Colonic mucosa (tissue), 4 donors: ENCODE data around the gene KRTAP4-11. TPM values are rescaled to one million over a fixed set of nuclear protein-coding genes. Genes with fewer than 3 reads are reported as not detected.
"Not testable (repeated sequence)": the region's sequence is repeated elsewhere in the genome, so short reads cannot be mapped to it uniquely, and the experiment has no call there.

Experiments
- DNase-seq: peaks from one replicate; pipeline ENCODE4 v3.0.0-alpha.2; 2020
- H3K27ac ChIP-seq: fragments of 200-600 bp; one replicate; pipeline ENCODE4 v1.8.0; 2021
- H3K27me3 ChIP-seq: fragments of 200-600 bp; one replicate; pipeline ENCODE4 v1.8.0; 2021
- H3K36me3 ChIP-seq: fragments of 200-600 bp; one replicate; pipeline ENCODE4 v1.8.0; 2021
- H3K4me1 ChIP-seq: fragments of 200-600 bp; one replicate; pipeline ENCODE4 v1.8.0; 2021; ENCODE audit warnings: mild to moderate bottlenecking
- H3K4me3 ChIP-seq: fragments of 200-600 bp; one replicate; pipeline ENCODE4 v1.8.0; 2021
- H3K9ac ChIP-seq, 2 donors: one replicate each; pipeline ENCODE4 v1.7.0; 2013; ENCODE audit warnings: control low read depth in 2 of 2, low read depth in 2 of 2, low read length in 2 of 2
- H3K9me3 ChIP-seq: fragments of 200-600 bp; one replicate; pipeline ENCODE4 v1.8.0; 2021
- intact Hi-C: fragments of 100-400 bp; cut with DNase I; formaldehyde crosslinking; loops from one replicate; pipeline ENCODE4 v1.14.1; 2022
- total RNA-seq, 2 donors: library from RNA; stranded (reverse); fragmentation: NEBNext Ultra II Directional in 1 of 2; extraction: Animal tissue kit (Norgen Biotek cat#: 25700) in 1 of 2; gene quantifications; one replicate each; pipeline ENCODE4 v1.2.1, GENCODE V29; 2021
- TF ChIP-seq, protein P1 (sequence below): fragments of 200-600 bp; IDR thresholded peaks from one replicate; pipeline ENCODE4 v1.8.0; 2022; ENCODE audit warnings: antibody characterized with exemption, mild to moderate bottlenecking
- donor health status: healthy.
- donor health status: DM: no; HTN: no; CAD: no.
- donor health status: DM: no; HTN: no; CAD: no.

The KRTAP4-11 gene
- total RNA-seq, 2 donors from 2014 or later, result not detected

DNA sequence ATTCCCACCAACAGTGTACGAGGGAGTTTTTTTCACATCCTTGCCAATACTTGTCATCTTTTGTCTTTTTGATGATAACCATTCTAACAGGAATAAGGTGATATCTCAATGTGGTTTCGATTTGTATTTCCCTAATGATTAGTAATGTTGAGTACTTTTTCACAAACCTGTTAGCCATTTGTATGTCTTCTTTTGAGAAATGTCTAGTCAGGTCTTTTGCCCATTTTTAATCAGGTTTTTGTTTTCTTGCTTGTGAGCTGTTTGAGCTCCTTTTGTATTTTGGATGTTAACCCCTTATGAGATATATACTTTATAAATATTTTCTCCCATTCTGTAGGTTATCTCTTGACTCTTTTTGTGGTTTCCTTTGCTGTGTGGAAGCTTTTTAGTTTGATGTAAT, 33.4 kb upstream of the KRTAP4-11 start:
- DNase-seq, result no peak
- no peaks in the 10 kb centered on the region for H3K36me3 ChIP-seq
- H3K27me3 ChIP-seq, result no peaks in the 10 kb centered on the region
- H3K9ac ChIP-seq, result no peak overlapping the region
- intact Hi-C loops, result no loop called here
- H3K9me3 ChIP-seq, result no peaks in the 10 kb centered on the region
- TF ChIP-seq, protein P1, sequence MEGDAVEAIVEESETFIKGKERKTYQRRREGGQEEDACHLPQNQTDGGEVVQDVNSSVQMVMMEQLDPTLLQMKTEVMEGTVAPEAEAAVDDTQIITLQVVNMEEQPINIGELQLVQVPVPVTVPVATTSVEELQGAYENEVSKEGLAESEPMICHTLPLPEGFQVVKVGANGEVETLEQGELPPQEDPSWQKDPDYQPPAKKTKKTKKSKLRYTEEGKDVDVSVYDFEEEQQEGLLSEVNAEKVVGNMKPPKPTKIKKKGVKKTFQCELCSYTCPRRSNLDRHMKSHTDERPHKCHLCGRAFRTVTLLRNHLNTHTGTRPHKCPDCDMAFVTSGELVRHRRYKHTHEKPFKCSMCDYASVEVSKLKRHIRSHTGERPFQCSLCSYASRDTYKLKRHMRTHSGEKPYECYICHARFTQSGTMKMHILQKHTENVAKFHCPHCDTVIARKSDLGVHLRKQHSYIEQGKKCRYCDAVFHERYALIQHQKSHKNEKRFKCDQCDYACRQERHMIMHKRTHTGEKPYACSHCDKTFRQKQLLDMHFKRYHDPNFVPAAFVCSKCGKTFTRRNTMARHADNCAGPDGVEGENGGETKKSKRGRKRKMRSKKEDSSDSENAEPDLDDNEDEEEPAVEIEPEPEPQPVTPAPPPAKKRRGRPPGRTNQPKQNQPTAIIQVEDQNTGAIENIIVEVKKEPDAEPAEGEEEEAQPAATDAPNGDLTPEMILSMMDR, result no peak
- no peaks in the 10 kb centered on the region for H3K4me1 ChIP-seq
- H3K4me3 ChIP-seq, result no peak overlapping the region
- H3K27ac ChIP-seq, result no peak overlapping the region

DNA sequence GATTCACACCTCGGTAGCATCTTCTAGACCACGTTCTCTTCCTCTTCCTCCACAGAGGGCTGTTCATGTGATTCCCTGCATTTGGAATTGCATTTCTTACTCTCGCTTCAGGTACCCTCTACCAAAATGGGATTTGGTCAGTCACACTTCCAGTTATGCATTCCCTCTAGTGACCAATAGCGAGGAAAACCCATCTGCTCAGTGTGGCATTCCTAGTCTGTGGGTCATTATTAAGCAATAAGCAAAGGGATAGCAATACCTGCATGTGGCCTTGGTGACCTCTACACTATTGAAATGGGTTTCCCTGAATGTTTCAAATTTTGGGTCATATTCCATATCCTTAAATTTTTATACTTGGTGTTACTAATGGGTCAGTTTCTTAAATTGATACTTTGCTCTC, 31.9 kb upstream of the KRTAP4-11 start:
- H3K27ac ChIP-seq, result no peak overlapping the region
- H3K27me3 ChIP-seq, result no peaks in the 10 kb centered on the region
- no peak for DNase-seq
- TF ChIP-seq, protein P1, result no peak
- H3K4me1 ChIP-seq, result no peaks in the 10 kb centered on the region
- no peak overlapping the region for H3K4me3 ChIP-seq
- H3K9me3 ChIP-seq, result no peaks in the 10 kb centered on the region
- no peak overlapping the region for H3K9ac ChIP-seq
- no peaks in the 10 kb centered on the region for H3K36me3 ChIP-seq
- intact Hi-C loops, result no loop called here

DNA sequence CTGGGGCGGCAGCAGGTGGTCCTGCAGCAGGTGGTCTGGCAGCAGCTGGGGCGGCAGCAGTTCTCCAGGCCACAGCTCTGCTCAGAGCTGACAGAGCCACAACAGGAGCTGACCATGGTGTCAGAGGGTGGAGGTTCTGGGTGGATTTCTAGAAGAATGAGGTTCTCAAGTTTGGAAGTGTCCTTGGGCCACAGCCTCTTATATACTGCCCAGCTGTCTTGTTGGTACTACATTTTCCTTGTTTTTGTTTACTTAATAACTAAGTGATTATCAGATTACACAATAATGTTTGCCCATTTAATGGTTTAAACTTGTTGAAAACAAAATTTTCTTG, 31.4 kb upstream of the KRTAP4-11 start, which contains the start of gene KRTAP4-5:
Gene KRTAP4-5, minus strand, starts transcription at position 174 of the 334 bp plus-strand sequence. Its CDS starts 58 bp downstream, at position 116.
- H3K9me3 ChIP-seq, result no peaks in the 10 kb centered on the region
- TF ChIP-seq, protein P1, result no peak
- no peaks in the 10 kb centered on the region for H3K27me3 ChIP-seq
- no peak within 1 kb of the TSS for H3K9ac ChIP-seq
- H3K4me3 ChIP-seq, result no peak within 1 kb of the TSS
- no peaks in the 10 kb centered on the region for H3K36me3 ChIP-seq
- intact Hi-C loops, result no loop called here
- no peak for DNase-seq
- H3K4me1 ChIP-seq, result no peaks in the 10 kb centered on the region
- H3K27ac ChIP-seq, result no peak within 1 kb of the TSS

DNA sequence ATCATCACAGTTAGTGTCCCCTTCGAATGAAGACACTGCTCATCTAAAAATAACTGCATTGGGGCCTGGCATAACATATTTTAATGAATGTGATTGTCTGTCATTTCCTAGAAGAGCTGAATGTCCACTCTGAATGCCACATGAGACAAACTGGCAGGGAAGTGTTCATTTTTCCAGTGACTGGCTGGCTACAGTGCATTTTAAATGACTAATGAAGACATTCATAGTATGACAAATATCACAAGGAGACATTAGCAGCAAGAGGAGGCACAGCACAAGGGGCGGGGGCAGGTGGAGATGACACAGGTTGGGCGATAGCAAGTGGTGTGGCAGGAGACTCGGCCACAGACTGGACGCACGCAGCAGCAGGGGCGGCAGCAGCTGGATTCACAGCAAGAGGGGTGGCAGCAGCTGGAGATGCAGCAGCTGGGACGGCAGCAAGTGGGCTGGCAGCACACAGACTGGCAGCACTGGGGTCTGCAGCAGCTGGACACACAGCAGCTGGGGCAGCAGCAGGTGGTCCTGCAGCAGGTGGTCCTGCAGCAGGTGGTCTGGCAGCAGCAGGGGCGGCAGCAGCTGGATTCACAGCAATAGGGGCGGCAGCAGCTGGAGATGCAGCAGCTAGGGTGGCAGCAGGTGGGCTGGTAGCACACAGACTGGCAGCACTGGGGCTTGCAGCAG, 30.9 kb upstream of the KRTAP4-11 start:
- H3K9ac ChIP-seq, H3K36me3 ChIP-seq, H3K27ac ChIP-seq, H3K27me3 ChIP-seq, H3K4me3 ChIP-seq, intact Hi-C loops, DNase-seq, H3K9me3 ChIP-seq, H3K4me1 ChIP-seq: not testable (repeated sequence)

DNA sequence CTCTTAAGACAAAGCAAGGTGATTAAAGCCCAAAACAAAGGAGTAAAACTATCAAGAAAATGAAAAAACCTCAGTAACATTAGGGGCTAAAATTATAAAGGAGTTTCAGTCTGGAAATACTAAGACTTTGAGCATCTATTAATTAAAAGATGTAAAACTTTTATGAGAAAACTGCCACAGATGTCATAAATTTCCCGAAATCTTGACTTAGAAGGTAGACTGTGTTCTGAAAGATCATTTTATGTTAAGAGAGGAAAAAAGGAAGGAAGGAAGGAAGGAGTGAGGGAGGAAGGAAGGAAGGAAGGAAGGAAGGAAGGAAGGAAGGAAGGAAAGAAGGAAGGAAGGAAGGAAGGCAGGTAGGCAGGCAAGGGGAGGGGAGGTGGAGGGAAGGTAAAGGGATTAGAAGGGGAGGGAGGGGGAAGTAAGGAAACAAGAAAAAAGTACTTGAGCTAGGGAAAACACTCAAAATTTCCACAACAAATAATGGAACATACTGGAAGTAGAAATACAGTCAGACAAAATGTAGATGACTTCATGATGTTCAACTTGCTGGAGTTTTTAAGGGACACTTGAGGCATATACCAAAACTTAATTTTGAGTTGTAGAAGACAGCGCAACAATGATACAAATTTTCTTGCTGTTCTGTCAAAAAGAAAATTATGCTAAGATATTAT, 29.5 kb upstream of the KRTAP4-11 start:
- TF ChIP-seq, protein P1, result no peak
- no peak for DNase-seq
- intact Hi-C loops, result no loop called here
- Histone ChIP-seq H3K4me1 (no peaks in the 10 kb centered on the region), H3K4me3 (no peak overlapping the region), H3K9ac (no peak overlapping the region), H3K9me3 (no peaks in the 10 kb centered on the region), H3K27ac (no peak overlapping the region), H3K27me3 (no peaks in the 10 kb centered on the region), H3K36me3 (no peaks in the 10 kb centered on the region)

DNA sequence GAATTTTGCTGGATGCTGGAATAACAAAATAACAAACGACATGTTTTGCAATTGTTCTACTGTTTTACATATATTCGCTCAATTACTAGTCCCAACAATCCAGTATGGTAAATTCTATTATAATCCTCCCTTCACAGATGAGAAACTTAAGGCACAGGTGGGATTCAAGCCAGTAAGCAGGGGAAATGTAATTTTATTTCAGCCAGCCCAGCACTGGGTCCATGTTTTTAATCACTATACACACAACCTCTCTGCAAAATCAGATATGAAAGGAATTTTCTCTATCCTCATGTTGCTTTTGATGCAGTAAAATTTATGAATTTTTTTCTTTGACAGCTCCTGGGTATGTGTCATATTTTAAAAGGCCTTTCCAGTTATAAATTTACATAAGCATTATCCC, 27.1 kb upstream of the KRTAP4-11 start:
- DNase-seq, result no peak
- H3K27ac ChIP-seq, result no peak overlapping the region
- intact Hi-C loops, result no loop called here
- TF ChIP-seq, protein P1, result no peak
- no peaks in the 10 kb centered on the region for H3K27me3 ChIP-seq
- H3K9ac ChIP-seq, result no peak overlapping the region
- no peaks in the 10 kb centered on the region for H3K9me3 ChIP-seq
- H3K4me3 ChIP-seq, result no peak overlapping the region
- H3K4me1 ChIP-seq, result no peaks in the 10 kb centered on the region
- no peaks in the 10 kb centered on the region for H3K36me3 ChIP-seq
